ENCODE measurements around the gene TPRX1.
A peak's percentile ranks its signal among the peaks of the same experiment; 100 is the strongest.

DNA sequence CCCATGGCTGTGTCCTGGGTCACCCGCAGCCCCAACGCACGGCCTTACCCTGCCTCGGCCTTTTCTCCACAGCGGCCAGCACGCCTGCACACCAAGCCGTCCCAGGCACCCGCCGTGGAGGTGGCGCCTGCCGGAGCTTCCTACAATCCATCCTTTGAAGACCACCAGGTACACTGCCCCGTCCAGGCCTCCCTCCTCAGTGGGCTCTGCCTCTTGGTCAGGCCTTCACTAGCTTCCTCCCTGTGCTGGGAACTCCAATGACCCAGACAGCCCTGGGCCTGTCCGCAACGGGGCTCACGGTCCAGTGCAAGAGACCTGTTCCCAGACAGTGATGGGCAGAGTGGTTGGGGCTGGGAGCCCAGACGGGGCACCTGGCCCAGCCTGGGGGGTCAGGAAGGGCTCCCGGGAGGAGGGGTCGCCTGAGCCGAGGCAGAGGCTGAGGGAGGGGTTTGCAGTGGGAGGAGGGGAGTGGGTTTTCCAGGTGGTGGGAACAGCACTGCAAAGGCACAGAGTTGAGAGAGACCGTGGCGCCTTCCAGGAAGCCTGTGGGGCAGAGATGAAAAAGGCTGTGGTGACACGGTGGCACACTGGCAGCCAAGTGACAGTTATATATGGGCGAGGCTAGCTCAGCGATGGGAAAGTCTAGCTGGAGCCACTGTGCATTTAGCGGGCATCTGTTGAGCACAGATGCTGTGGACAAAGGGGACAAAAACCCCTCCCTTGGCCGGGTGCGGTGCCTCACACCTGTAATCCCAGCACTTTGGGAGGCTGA, 51.7 kb downstream of the TPRX1 start:
- TF ChIP-seq POLR2A (IDR thresholded peaks at IDR 0.05; ENCODE audit: low read depth, low read length) (no peak; the same call in 1 of the 2 replicates), POLR2AphosphoS5 (IDR thresholded peaks at IDR 0.05; ENCODE audit: low read depth, low read length) (0 out of 2 replicates have a peak, but pooled peaks have one; percentile 5), TAF1 (IDR thresholded peaks at IDR 0.05; ENCODE audit: low read depth, low read length) (no peak), SPI1 (IDR thresholded peaks at IDR 0.05; ENCODE audit: low read depth, low read length) (no peak), PAX5 (IDR thresholded peaks at IDR 0.05; ENCODE audit: insufficient read depth, low read length, severe bottlenecking) (no peak)
